GM12801 (cell line): Measurements from ENCODE around the gene MICAL2.

Source experiments
- TF ChIP-seq, protein P1 (sequence below): IDR thresholded peaks from one replicate; pipeline ENCODE4 v1.5.1; 2011; ENCODE audit warnings: control low read depth; ENCODE audit not compliant: insufficient read length; ENCODE audit errors: extremely low read depth

Gene MICAL2

DNA sequence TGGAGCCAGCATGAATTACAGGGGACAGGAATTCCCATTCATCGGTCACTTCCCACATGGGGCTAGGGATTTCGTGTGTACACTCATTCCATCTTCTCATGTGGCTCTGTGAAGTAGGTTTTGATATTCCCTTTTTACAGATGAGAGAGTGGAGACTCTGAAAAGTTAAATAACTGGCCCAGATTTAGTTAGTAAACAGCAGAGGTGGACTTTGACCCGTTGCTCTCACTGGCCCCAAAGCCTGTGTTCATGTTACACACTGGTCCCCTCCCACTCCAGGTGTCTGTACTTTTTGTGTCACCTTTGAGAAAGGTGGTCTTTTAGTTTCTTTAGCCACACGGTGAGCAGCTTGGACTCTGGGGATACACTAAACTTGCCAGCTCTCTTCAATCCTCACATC, 108.5 kb downstream of the MICAL2 start:
- TF ChIP-seq, protein P1, sequence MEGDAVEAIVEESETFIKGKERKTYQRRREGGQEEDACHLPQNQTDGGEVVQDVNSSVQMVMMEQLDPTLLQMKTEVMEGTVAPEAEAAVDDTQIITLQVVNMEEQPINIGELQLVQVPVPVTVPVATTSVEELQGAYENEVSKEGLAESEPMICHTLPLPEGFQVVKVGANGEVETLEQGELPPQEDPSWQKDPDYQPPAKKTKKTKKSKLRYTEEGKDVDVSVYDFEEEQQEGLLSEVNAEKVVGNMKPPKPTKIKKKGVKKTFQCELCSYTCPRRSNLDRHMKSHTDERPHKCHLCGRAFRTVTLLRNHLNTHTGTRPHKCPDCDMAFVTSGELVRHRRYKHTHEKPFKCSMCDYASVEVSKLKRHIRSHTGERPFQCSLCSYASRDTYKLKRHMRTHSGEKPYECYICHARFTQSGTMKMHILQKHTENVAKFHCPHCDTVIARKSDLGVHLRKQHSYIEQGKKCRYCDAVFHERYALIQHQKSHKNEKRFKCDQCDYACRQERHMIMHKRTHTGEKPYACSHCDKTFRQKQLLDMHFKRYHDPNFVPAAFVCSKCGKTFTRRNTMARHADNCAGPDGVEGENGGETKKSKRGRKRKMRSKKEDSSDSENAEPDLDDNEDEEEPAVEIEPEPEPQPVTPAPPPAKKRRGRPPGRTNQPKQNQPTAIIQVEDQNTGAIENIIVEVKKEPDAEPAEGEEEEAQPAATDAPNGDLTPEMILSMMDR: no peak

DNA sequence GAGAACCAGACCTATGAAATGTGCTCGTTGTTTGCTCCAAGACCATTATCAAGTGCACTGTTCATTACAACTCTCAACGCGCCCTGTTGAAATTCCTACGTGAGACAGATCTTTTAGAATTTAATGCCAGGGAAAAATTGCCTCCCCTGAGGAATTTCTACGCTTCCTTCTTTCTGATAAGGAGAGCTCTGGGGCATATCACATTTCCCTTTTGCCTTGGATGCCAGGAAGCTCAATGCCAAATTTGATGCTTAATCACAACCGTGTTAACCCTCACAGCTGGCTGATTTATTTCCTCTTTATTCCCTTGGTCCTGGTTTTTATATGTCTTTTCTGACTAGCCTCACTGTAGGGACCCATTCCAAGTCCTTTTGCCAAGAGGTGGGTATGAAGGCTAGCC, 109.4 kb downstream of the MICAL2 start:
- TF ChIP-seq, protein P1: no peak

DNA sequence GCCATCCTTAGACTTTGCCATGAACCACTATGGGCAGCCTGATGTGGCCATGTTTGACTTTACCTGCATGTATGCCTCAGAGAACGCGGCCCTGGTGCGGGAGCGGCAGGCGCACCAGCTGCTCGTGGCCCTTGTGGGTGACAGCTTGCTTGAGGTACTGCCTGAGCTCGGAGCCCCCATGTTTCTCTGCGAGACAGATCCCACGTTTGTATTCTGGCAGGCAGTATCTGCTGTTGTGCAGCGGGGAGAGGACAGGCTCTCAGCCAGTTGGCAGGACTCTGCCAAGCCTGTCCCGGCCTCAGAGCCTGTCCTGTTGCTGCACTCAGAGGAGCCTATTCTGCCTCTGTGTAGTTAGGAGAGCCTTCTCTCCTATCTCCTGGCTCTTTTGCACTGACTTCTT, 109.9 kb downstream of the MICAL2 start:
- TF ChIP-seq, protein P1: no peak

GRCh38 chr11:12221051-12221535, 110.7 kb downstream of the MICAL2 start:
- TF ChIP-seq, protein P1: no peak

DNA sequence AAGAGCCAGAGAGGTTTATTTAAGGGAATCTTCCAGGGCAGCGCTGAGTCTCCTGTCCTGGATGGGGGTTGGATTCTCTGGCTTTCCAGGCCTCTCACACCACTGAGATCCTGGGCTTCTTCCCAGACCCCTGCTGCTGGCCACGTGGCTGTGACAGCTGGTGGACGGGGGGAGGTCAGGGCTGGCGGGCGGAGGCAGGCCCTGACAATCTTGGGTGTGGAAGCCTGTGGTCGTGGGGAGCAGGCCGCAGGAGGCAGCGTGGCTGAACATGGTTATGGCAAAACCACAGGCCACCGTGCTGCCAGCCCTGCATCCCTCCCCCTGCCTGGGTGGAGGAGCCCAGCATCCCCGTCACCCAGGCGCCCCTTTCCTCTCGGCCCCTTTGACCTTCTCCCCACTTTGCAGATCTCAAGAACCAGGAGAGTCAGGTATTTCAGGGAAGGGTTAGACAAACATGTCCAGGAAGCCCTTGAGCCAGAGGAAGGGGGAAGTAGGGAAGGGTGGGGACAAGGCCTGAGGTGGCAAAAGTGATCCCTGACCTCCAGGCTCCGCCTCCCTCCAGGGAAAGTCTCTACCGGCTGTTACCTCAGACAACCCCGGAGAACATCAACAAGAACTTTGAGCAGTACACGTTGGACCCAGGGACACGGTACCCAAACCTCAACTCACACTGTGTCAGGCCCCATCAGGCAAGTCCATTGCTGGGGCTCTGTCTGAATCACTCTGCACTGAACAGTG, 111.8 kb downstream of the MICAL2 start:
- TF ChIP-seq, protein P1: no peak

DNA sequence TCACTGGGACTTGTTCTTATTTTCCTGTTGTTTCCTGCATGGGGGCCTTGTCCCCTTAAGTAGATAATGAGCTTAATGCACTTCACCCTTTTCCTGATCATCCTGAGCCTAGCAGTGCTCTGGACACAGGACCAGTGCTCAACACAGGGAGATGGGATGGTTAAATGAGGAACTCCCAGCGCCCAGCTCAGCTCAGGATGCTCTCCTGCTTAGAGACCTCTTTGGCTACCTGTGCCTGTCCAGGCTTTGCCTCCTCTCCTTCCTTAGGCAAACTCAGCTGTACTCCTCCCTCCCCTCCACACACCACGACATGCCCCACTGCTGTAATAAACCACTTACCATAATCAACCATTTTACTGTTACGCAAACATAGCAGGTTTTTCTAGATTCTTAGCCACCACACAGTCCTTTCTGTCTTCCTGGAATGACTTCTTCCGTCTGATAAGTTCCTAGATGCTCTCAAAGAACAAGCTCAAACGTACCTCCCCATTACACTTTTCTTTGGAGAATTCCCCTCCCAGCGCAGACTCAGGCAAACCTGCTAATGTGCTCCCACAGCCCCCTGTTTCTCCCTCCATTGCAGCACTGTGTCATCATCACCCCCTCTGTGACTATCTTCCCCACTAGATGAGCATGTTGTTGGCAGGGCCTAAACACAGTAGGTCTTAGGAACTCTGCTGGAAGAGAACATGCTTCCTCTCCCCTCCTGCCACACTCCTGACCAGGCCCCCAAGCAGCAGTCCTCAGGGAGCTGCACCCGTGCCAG, 113.6 kb downstream of the MICAL2 start:
- TF ChIP-seq, protein P1: no peak

DNA sequence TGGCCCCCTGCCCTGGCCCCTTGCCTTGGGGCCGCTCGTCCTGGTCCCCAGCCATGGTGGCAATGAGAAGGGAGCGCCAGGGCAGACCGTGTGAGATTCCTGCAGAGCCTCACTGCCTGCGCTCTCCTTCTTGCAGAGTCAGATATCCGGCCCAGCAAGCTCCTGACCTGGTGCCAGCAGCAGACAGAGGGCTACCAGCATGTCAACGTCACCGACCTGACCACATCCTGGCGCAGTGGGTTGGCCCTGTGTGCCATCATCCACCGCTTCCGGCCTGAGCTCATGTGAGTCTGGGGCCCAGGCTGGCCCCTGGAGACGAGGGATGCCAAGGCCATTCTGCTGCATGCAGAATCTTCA, 114.1 kb downstream of the MICAL2 start:
- TF ChIP-seq, protein P1: no peak
